ENCODE results near the gene FAM135A. TPM values are rescaled to one million over a fixed set of nuclear protein-coding genes. Genes with fewer than 3 reads are reported as not detected.

Gene FAM135A
- total and polyA plus RNA-seq, 9 of the 15 experiments (the other 6 are each of a cell fraction or from before 2014, with no cell fraction given) = 7.4 to 32.9 (median 19.2) TPM

DNA sequence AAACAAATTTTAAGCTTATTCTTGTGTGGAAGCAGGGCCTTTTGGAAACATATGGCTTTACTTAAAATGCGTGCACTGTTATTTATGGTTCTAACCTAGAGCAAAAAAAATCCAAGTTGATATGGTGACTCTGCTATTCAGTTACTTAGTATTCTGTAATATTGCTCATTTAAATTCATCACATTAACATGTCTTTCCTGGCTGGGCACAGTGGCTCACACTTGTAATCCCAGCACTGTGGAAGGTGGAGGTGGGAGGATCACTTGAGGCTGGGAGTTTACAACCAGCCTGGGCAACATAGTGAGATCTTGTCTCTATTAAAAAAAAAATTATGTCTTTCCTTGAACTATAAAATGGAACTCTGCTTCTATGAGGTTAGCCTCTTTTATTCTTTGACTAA, 95.6 kb downstream of the FAM135A start:
- no peak overlapping the region for H3K4me3 ChIP-seq
- H3K27ac ChIP-seq (ENCODE audit: extremely low read depth, low read depth, low read length) = no peak overlapping the region
- DNase-seq (ENCODE audit: extremely low read depth in 1 of 4, low spot score in 3 of 4) (no peak), ATAC-seq (no peak), FAIRE-seq (no peak)
- no peak for TF ChIP-seq ZBTB17 (CRISPR knock-in tag; IDR thresholded peaks at IDR 0.05)
- no peak overlapping the region for H2AFZ ChIP-seq (ENCODE audit: low read depth, low read length)
- ChIA-PET POLR2A (no interaction called here), CTCF (ENCODE audit: low intra/inter-chr PET ratio) (no interaction called here)
- no peak overlapping the region for H3K9ac ChIP-seq (ENCODE audit: insufficient read depth in 1 of 2, low read depth in 2 of 2, low read length in 2 of 2)
- intact Hi-C loops (cut with micrococcal nuclease) (no loop called here), in situ Hi-C loops (cut with MboI) (no loop called here)
- WGBS (ENCODE audit: insufficient coverage, low coverage, missing lambda C conversion rate) = 95% methylated on average over 1 of the region's 1 CpG
- no peaks in the 10 kb centered on the region for H4K20me1 ChIP-seq (replicated peaks; ENCODE audit: control insufficient read depth, insufficient read depth, low read length)
- peaks cover 18% of the 10 kb centered on the region for H3K36me3 ChIP-seq (ENCODE audit: control insufficient read depth, insufficient read depth, low read length)
- H3K27me3 ChIP-seq (ENCODE audit: control insufficient read depth in 2 of 2, insufficient read depth in 2 of 2, low read length in 2 of 2) = no peaks in the 10 kb centered on the region
- H3K9me3 ChIP-seq (replicated peaks; ENCODE audit: control insufficient read depth, insufficient read depth, low read depth, low read length) = peaks cover 3% of the 10 kb centered on the region; the same call in 1 of the 2 replicates
- no peaks in the 10 kb centered on the region for H3K9me1 ChIP-seq (ENCODE audit: control insufficient read depth, insufficient read depth, low read length)
- H3K4me2 ChIP-seq (ENCODE audit: insufficient read depth, low read length) = no peak overlapping the region
- H3K79me2 ChIP-seq (ENCODE audit: control insufficient read depth, insufficient read depth, low read length) = no peaks in the 10 kb centered on the region
- BruUV-seq (replicated peaks) = no TSS peak
- no peaks in the 10 kb centered on the region for H3K4me1 ChIP-seq (replicated peaks in 1 of 2; ENCODE audit: control insufficient read depth in 2 of 2, insufficient read depth in 2 of 2, low read length in 2 of 2)

- intact Hi-C loops (cut with micrococcal nuclease) (loop anchor here (10.0 kb wide), 1 partner anchor 196 kb away; no protein-coding TSS in a partner anchor), in situ Hi-C loops (cut with MboI) (no loop called here)
- no peak for ATAC-seq
- Histone ChIP-seq H3K27ac (ENCODE audit: extremely low read depth, low read depth, low read length) (no peak overlapping the region), H3K4me2 (ENCODE audit: insufficient read depth, low read length) (no peak overlapping the region), H3K27me3 (ENCODE audit: control insufficient read depth in 2 of 2, insufficient read depth in 2 of 2, low read length in 2 of 2) (no peaks in the 10 kb centered on the region), H3K9me3 (replicated peaks; ENCODE audit: control insufficient read depth, insufficient read depth, low read depth, low read length) (no peaks in the 10 kb centered on the region), H3K9ac (ENCODE audit: insufficient read depth in 1 of 2, low read depth in 2 of 2, low read length in 2 of 2) (no peak overlapping the region), H3K4me1 (replicated peaks in 1 of 2; ENCODE audit: control insufficient read depth in 2 of 2, insufficient read depth in 2 of 2, low read length in 2 of 2) (no peaks in the 10 kb centered on the region), H3K36me3 (ENCODE audit: control insufficient read depth, insufficient read depth, low read length) (peaks cover 9% of the 10 kb centered on the region; the same call in 1 of the 3 replicates), H4K20me1 (replicated peaks; ENCODE audit: control insufficient read depth, insufficient read depth, low read length) (no peaks in the 10 kb centered on the region), H2AFZ (ENCODE audit: low read depth, low read length) (no peak overlapping the region), H3K9me1 (ENCODE audit: control insufficient read depth, insufficient read depth, low read length) (no peaks in the 10 kb centered on the region), H3K4me3 (no peak overlapping the region), H3K79me2 (ENCODE audit: control insufficient read depth, insufficient read depth, low read length) (no peaks in the 10 kb centered on the region)
- POLR2A ChIA-PET = no interaction called here
- no TSS peak for BruUV-seq (replicated peaks)
- no peak for DNase-seq (ENCODE audit: extremely low read depth in 1 of 4, low spot score in 3 of 4)
- FAIRE-seq = no peak
- CTCF ChIA-PET (ENCODE audit: low intra/inter-chr PET ratio) = no interaction called here
- no peak for TF ChIP-seq KLF16 (IDR thresholded peaks at IDR 0.05)
- TF ChIP-seq CCAR2 (IDR thresholded peaks at IDR 0.05; ENCODE audit: low read depth, low read length) = no peak
- TF ChIP-seq GABPA (tag; conservative IDR thresholded peaks at IDR 0.05; ENCODE audit: low read depth) = no peak
- TF ChIP-seq MYNN (IDR thresholded peaks at IDR 0.05) = no peak
- no peak for TF ChIP-seq MYNN (CRISPR knock-in tag; IDR thresholded peaks at IDR 0.05)
- TF ChIP-seq E2F3 (CRISPR knock-in tag; IDR thresholded peaks at IDR 0.05) = no peak
- TF ChIP-seq TEAD2 (tag; IDR thresholded peaks at IDR 0.05) = no peak
- TF ChIP-seq ZC3H8 (IDR thresholded peaks at IDR 0.05) = no peak
- no peak for TF ChIP-seq CEBPG (CRISPR knock-in tag; IDR thresholded peaks at IDR 0.05)
- no peak for TF ChIP-seq CEBPG (tag; conservative IDR thresholded peaks at IDR 0.05 in 1 of 2, IDR thresholded peaks at IDR 0.05 in 1 of 2)
- TF ChIP-seq POLR2AphosphoS5 (IDR thresholded peaks at IDR 0.05; ENCODE audit: control insufficient read depth, insufficient read depth, low read depth, low read length) = no peak
- peak; percentile 71 for TF ChIP-seq MAFG (tag; conservative IDR thresholded peaks at IDR 0.05)
- TF ChIP-seq HLTF (IDR thresholded peaks at IDR 0.05) = no peak
- TF ChIP-seq POLR2B (IDR thresholded peaks at IDR 0.05; ENCODE audit: low read depth, partially characterized antibody) = no peak
- peak; percentile 10; the same call in 1 of the 2 replicates for TF ChIP-seq MAFK (IDR thresholded peaks at IDR 0.05; ENCODE audit: low read length)
- TF ChIP-seq, protein P1, sequence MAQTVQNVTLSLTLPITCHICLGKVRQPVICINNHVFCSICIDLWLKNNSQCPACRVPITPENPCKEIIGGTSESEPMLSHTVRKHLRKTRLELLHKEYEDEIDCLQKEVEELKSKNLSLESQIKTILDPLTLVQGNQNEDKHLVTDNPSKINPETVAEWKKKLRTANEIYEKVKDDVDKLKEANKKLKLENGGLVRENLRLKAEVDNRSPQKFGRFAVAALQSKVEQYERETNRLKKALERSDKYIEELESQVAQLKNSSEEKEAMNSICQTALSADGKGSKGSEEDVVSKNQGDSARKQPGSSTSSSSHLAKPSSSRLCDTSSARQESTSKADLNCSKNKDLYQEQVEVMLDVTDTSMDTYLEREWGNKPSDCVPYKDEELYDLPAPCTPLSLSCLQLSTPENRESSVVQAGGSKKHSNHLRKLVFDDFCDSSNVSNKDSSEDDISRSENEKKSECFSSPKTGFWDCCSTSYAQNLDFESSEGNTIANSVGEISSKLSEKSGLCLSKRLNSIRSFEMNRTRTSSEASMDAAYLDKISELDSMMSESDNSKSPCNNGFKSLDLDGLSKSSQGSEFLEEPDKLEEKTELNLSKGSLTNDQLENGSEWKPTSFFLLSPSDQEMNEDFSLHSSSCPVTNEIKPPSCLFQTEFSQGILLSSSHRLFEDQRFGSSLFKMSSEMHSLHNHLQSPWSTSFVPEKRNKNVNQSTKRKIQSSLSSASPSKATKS (CRISPR knock-in tag; IDR thresholded peaks at IDR 0.05) = no peak
- TF ChIP-seq ETS2 (tag; IDR thresholded peaks at IDR 0.05; ENCODE audit: borderline replicate concordance, poor library complexity, severe bottlenecking) = no peak
These were observed 97.3 kb downstream of the FAM135A start for GRCh38 chr6:70510600-70510999.
